H9 (cell line): ENCODE results near the gene BLTP3A. TPM values are rescaled to one million over a fixed set of nuclear protein-coding genes. Genes with fewer than 3 reads are reported as not detected.
A peak's percentile ranks its signal among the peaks of the same experiment; 100 is the strongest.

ENCODE experiments used
- DNase-seq: peaks from one replicate; pipeline ENCODE4 v3.0.0-alpha.2; 2017
- H2AFZ ChIP-seq: one replicate; pipeline ENCODE4 v1.6.1; 2013; ENCODE audit warnings: mild to moderate bottlenecking, low read length, control low read depth, moderate library complexity
- H2AK5ac ChIP-seq: 2 replicates; pipeline ENCODE4 v1.6.1; 2013; ENCODE audit warnings: low read length, control low read depth, mixed read lengths; ENCODE audit not compliant: insufficient read length
- H2BK120ac ChIP-seq: one replicate; pipeline ENCODE4 v1.6.1; 2013; ENCODE audit warnings: low read depth, mild to moderate bottlenecking, low read length, control low read depth, inconsistent platforms; ENCODE audit not compliant: poor library complexity, severe bottlenecking
- H2BK12ac ChIP-seq: 2 replicates; pipeline ENCODE4 v1.6.1; 2013; ENCODE audit warnings: low read length, control low read depth, mixed read lengths, low read depth; ENCODE audit not compliant: insufficient read length
- H2BK15ac ChIP-seq: 2 replicates; pipeline ENCODE4 v1.6.1; 2013; ENCODE audit warnings: low read depth, low read length, control low read depth
- H2BK20ac ChIP-seq: one replicate; pipeline ENCODE4 v1.6.1; 2013; ENCODE audit warnings: low read depth, mild to moderate bottlenecking, low read length, control low read depth, inconsistent platforms; ENCODE audit not compliant: poor library complexity, severe bottlenecking
- H2BK5ac ChIP-seq: 2 replicates; pipeline ENCODE4 v1.6.1; 2013; ENCODE audit warnings: low read length, control low read depth, mixed read lengths; ENCODE audit not compliant: insufficient read length
- H3K14ac ChIP-seq: 2 replicates; pipeline ENCODE4 v1.6.1; 2013; ENCODE audit warnings: low read length, control low read depth; ENCODE audit not compliant: insufficient read depth
- H3K18ac ChIP-seq: 2 replicates; pipeline ENCODE4 v1.6.1; 2013; ENCODE audit warnings: low read depth, mild to moderate bottlenecking, mixed read lengths, low read length, control low read depth; ENCODE audit not compliant: insufficient read length
- H3K23ac ChIP-seq: 2 replicates; pipeline ENCODE4 v1.6.1; 2013; ENCODE audit warnings: low read length, control low read depth, mixed read lengths, low read depth; ENCODE audit not compliant: insufficient read length
- H3K23me2 ChIP-seq: 2 replicates; pipeline ENCODE4 v1.6.1; 2013; ENCODE audit warnings: low read depth, mild to moderate bottlenecking, mixed read lengths, low read length, control low read depth; ENCODE audit not compliant: insufficient read length, poor library complexity, severe bottlenecking
- H3K27ac ChIP-seq: 2 replicates; pipeline ENCODE4 v1.5.1; 2013; ENCODE audit warnings: low read length, control low read depth, mixed read lengths, low read depth; ENCODE audit not compliant: insufficient read length
- H3K27me3 ChIP-seq: 2 replicates; pipeline ENCODE4 v1.6.1; 2013; ENCODE audit warnings: low read length, control low read depth, inconsistent platforms; ENCODE audit not compliant: insufficient read depth
- H3K4ac ChIP-seq: 2 replicates; pipeline ENCODE4 v1.6.1; 2013; ENCODE audit warnings: low read depth, mild to moderate bottlenecking, control low read depth, inconsistent platforms, low read length, moderate library complexity
- H3K4me1 ChIP-seq: 2 replicates; pipeline ENCODE4 v1.6.1; 2013; ENCODE audit warnings: low read length, control low read depth, inconsistent platforms; ENCODE audit not compliant: insufficient read depth
- H3K4me2 ChIP-seq: 2 replicates; pipeline ENCODE4 v1.6.1; 2013; ENCODE audit warnings: low read length, control low read depth, mixed read lengths; ENCODE audit not compliant: insufficient read length, insufficient read depth
- H3K56ac ChIP-seq: 2 replicates; pipeline ENCODE4 v1.6.1; 2013; ENCODE audit warnings: low read depth, mild to moderate bottlenecking, mixed read lengths, low read length, control low read depth; ENCODE audit not compliant: insufficient read length
- H3K79me1 ChIP-seq: 2 replicates; pipeline ENCODE4 v1.6.1; 2013; ENCODE audit warnings: low read depth, mild to moderate bottlenecking, moderate library complexity, low read length, control low read depth, inconsistent platforms; ENCODE audit not compliant: insufficient read depth, poor library complexity, severe bottlenecking
- H3K79me2 ChIP-seq: 2 replicates; pipeline ENCODE4 v1.6.1; 2013; ENCODE audit warnings: low read length, control low read depth, inconsistent platforms; ENCODE audit not compliant: insufficient read depth
- H3K9ac ChIP-seq: 2 replicates; pipeline ENCODE4 v1.6.1; 2013; ENCODE audit warnings: low read length, control low read depth, mixed read lengths; ENCODE audit not compliant: insufficient read length; ENCODE audit errors: extremely low read depth
- H3K9me3 ChIP-seq: one replicate; pipeline ENCODE4 v1.6.1; 2013; ENCODE audit warnings: low read depth, low read length, inconsistent platforms; ENCODE audit not compliant: control insufficient read depth
- H3T11ph ChIP-seq: one replicate; pipeline ENCODE4 v1.6.1; 2013; ENCODE audit warnings: mild to moderate bottlenecking, low read length, control low read depth, inconsistent platforms
- H4K20me1 ChIP-seq: one replicate; pipeline ENCODE4 v1.6.1; 2013; ENCODE audit not compliant: control insufficient read depth, insufficient read length, insufficient read depth
- H4K5ac ChIP-seq: 2 replicates; pipeline ENCODE4 v1.6.1; 2013; ENCODE audit warnings: low read depth, mild to moderate bottlenecking, mixed read lengths, low read length, control low read depth; ENCODE audit not compliant: insufficient read length
- H4K8ac ChIP-seq: replicated peaks from 2 replicates; pipeline ENCODE4 v1.6.1; 2013; ENCODE audit warnings: low read length, control low read depth, mixed read lengths, low read depth; ENCODE audit not compliant: insufficient read length
- H4K91ac ChIP-seq: 2 replicates; pipeline ENCODE4 v1.6.1; 2013; ENCODE audit warnings: low read depth, mild to moderate bottlenecking, moderate library complexity, mixed read lengths, low read length, control low read depth; ENCODE audit not compliant: insufficient read length
- H3K27ac Mint-ChIP-seq, 3 experiments: 2 replicates in 2 of 3; 3 replicates in 1 of 3; pipeline ENCODE4 v1.8.0; 2020 to 2021; ENCODE audit warnings: mixed read lengths in 3 of 3, mild to moderate bottlenecking in 1 of 3, moderate library complexity in 1 of 3
- H3K27me3 Mint-ChIP-seq: 2 replicates; pipeline ENCODE4 v1.8.0; 2021; ENCODE audit warnings: low read depth, mild to moderate bottlenecking, moderate library complexity, mixed read lengths
- H3K36me3 Mint-ChIP-seq, 3 experiments: 2 replicates in 2 of 3; 3 replicates in 1 of 3; pipeline ENCODE4 v1.8.0; 2020 to 2021; ENCODE audit warnings: low read depth in 3 of 3, mixed read lengths in 3 of 3; ENCODE audit not compliant: insufficient read depth in 1 of 3
- H3K4me1 Mint-ChIP-seq, 2 experiments: 2 replicates each; pipeline ENCODE4 v1.8.0; 2020; ENCODE audit warnings: mixed read lengths in 2 of 2
- H3K4me3 Mint-ChIP-seq, 2 experiments: 2 replicates in 1 of 2; 3 replicates in 1 of 2; pipeline ENCODE4 v1.8.0; 2020 to 2021; ENCODE audit warnings: mild to moderate bottlenecking in 2 of 2, mixed read lengths in 2 of 2, moderate library complexity in 1 of 2
- H3K9me3 Mint-ChIP-seq, 2 experiments: 2 replicates in 1 of 2; 3 replicates in 1 of 2; pipeline ENCODE4 v1.8.0; 2020; ENCODE audit warnings: mild to moderate bottlenecking in 2 of 2, mixed read lengths in 2 of 2, moderate library complexity in 1 of 2
- WGBS: extraction: QIAGEN DNeasy Blood & Tissue Kit; methylation state at CpG from one replicate; pipeline ENCODE4 v1.1.7; 2013; ENCODE audit warnings: missing lambda C conversion rate, low lambda C conversion rate, mixed read lengths; ENCODE audit not compliant: insufficient read length; ENCODE audit errors: extremely low coverage; 5-methylcytosine and 5-hydroxymethylcytosine counted together
- total RNA-seq: library from RNA; stranded (reverse); gene quantifications from 2 replicates; pipeline ENCODE4 v1.2.1, GENCODE V29; 2021
- TF ChIP-seq, protein P1 (sequence below): fragments of 200-600 bp; sonication (generic); conservative IDR thresholded peaks from 3 replicates; pipeline ENCODE4 v1.8.0; 2021; ENCODE audit warnings: antibody characterized with exemption, mild to moderate bottlenecking

BLTP3A gene
- total RNA-seq, 1 experiment from 2014 or later, result 17.8 TPM

DNA sequence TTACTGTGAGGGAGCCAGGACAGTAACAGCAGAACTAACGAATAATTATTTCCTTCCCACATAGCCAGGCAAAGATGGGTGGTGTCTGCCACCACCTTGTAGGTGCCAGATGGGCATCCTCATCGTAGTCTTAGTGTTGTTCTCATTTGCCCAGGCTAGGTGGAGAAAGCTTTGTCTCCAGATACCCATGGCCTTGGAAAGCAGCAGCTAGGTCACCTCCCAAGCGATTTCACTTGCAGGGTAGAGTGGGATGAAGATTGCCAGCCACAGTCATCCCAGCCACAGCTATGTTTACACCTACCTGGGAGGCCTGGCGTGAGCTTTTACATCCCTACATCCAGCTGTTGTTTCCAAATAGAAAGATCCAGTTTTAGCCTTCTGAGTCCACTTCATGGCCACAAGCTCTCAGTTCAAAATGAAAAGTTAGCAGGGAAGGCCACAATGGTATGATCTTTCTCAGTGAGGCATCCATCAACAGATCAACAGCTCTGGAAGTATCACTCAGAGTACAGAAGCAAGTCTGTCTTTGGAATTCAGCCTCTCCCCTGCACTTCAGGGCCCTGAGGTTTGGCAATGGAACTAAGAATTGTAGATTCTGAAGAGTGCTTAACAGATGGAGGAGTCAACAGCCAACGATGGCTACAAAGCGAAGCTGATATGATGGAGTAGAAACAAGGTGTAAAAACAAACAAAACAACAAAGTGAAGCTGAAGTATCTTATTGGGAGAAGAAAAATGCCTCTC lies 45.6 kb upstream of the BLTP3A start:
- no peak overlapping the region for H3K4me2 ChIP-seq
- H2BK15ac ChIP-seq, result no peak overlapping the region
- H3K56ac ChIP-seq, result no peak overlapping the region
- DNase-seq, result no peak
- H3K23ac ChIP-seq, result no peak overlapping the region
- H3K4me1 Mint-ChIP-seq, result peaks cover 5% of the 10 kb centered on the region in 2 experiments; a peak in 2 of 4 replicates
- H4K8ac ChIP-seq, result no peak overlapping the region
- H2BK5ac ChIP-seq, result no peak overlapping the region
- H4K91ac ChIP-seq, result no peak overlapping the region
- no peak overlapping the region for H3K14ac ChIP-seq
- no peaks in the 10 kb centered on the region for H3K23me2 ChIP-seq
- H3K4ac ChIP-seq, result no peak overlapping the region
- no CpG with 5 or more reads among the region's 6 CpGs for WGBS
- no peak overlapping the region for H4K5ac ChIP-seq
- H2BK12ac ChIP-seq, result no peak overlapping the region
- H3K9me3 ChIP-seq, result no peaks in the 10 kb centered on the region
- no peaks in the 10 kb centered on the region for H3K79me2 ChIP-seq
- no peak overlapping the region for H2BK20ac ChIP-seq
- no peak overlapping the region for H2AK5ac ChIP-seq
- H3K27me3 Mint-ChIP-seq, result no peaks in the 10 kb centered on the region
- H2AFZ ChIP-seq, result no peak overlapping the region
- no peak overlapping the region for H3K9ac ChIP-seq
- H3K18ac ChIP-seq, result no peak overlapping the region
- no peaks in the 10 kb centered on the region for H3K27me3 ChIP-seq
- no peaks in the 10 kb centered on the region for H3K9me3 Mint-ChIP-seq
- no peaks in the 10 kb centered on the region for H3K4me1 ChIP-seq
- H3K27ac ChIP-seq, result no peak overlapping the region
- H3K79me1 ChIP-seq, result no peaks in the 10 kb centered on the region
- peak overlapping the region in 1 of 3 experiments; percentile 71; a peak in 2 of 7 replicates for H3K27ac Mint-ChIP-seq
- H4K20me1 ChIP-seq, result no peaks in the 10 kb centered on the region
- no peaks in the 10 kb centered on the region for H3K36me3 Mint-ChIP-seq
- TF ChIP-seq, protein P1, sequence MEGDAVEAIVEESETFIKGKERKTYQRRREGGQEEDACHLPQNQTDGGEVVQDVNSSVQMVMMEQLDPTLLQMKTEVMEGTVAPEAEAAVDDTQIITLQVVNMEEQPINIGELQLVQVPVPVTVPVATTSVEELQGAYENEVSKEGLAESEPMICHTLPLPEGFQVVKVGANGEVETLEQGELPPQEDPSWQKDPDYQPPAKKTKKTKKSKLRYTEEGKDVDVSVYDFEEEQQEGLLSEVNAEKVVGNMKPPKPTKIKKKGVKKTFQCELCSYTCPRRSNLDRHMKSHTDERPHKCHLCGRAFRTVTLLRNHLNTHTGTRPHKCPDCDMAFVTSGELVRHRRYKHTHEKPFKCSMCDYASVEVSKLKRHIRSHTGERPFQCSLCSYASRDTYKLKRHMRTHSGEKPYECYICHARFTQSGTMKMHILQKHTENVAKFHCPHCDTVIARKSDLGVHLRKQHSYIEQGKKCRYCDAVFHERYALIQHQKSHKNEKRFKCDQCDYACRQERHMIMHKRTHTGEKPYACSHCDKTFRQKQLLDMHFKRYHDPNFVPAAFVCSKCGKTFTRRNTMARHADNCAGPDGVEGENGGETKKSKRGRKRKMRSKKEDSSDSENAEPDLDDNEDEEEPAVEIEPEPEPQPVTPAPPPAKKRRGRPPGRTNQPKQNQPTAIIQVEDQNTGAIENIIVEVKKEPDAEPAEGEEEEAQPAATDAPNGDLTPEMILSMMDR, result no peak
- no peak overlapping the region for H2BK120ac ChIP-seq
- no peak overlapping the region for H3T11ph ChIP-seq
- H3K4me3 Mint-ChIP-seq, result no peak overlapping the region
